Activated naive CD4-positive, alpha-beta T cell treated with anti-CD3 and anti-CD28 coated beads, Interleukin-2, amount 50 U/mL, for 24 hours (primary cell): Measurements from ENCODE around the gene SH2D7.

Experiments used
- H3K27ac Mint-ChIP-seq: one replicate; pipeline ENCODE4 v1.8.0; 2021; ENCODE audit warnings: mild to moderate bottlenecking, mixed read lengths
- H3K27me3 Mint-ChIP-seq: one replicate; pipeline ENCODE4 v1.8.0; 2021; ENCODE audit warnings: mixed read lengths
- H3K36me3 Mint-ChIP-seq: one replicate; pipeline ENCODE4 v1.8.0; 2021; ENCODE audit warnings: mixed read lengths
- H3K4me1 Mint-ChIP-seq: one replicate; pipeline ENCODE4 v1.8.0; 2021; ENCODE audit warnings: mixed read lengths
- H3K4me3 Mint-ChIP-seq: one replicate; pipeline ENCODE4 v1.8.0; 2021; ENCODE audit warnings: mild to moderate bottlenecking, mixed read lengths
- H3K9me3 Mint-ChIP-seq: one replicate; pipeline ENCODE4 v1.8.0; 2021; ENCODE audit warnings: mixed read lengths

SH2D7 gene

GRCh38 chr15:78092261-78093041 is at the start of gene SH2D7:
Gene SH2D7 (plus strand): TSS chr15:78092561. CDS start chr15:78092585, 24 bp downstream.
- Mint-ChIP-seq H3K9me3 (no peaks in the 10 kb centered on the region), H3K36me3 (no peaks in the 10 kb centered on the region), H3K27me3 (no peaks in the 10 kb centered on the region), H3K4me3 (no peak within 1 kb of the TSS), H3K27ac (peak within 1 kb of the TSS; percentile 9), H3K4me1 (no peaks in the 10 kb centered on the region)

- Mint-ChIP-seq H3K36me3 (peaks cover 14% of the 10 kb centered on the region), H3K27ac (peak overlapping the region; percentile 80), H3K27me3 (no peaks in the 10 kb centered on the region), H3K4me3 (peak overlapping the region; percentile 56), H3K4me1 (peaks cover 93% of the 10 kb centered on the region), H3K9me3 (no peaks in the 10 kb centered on the region)
Measured at GRCh38 chr15:78044407-78045155, 47.8 kb upstream of the SH2D7 start.

- H3K27ac Mint-ChIP-seq: peak overlapping the region; percentile 84
Measured at GRCh38 chr15:78045189-78045588, 47.2 kb upstream of the SH2D7 start.

GRCh38 chr15:78046796-78047341 is 45.5 kb upstream of the SH2D7 start:
- H3K27me3 Mint-ChIP-seq: no peaks in the 10 kb centered on the region
- H3K27ac Mint-ChIP-seq: peak overlapping the region; percentile 52
- H3K4me3 Mint-ChIP-seq: peak overlapping the region; percentile 5
- H3K9me3 Mint-ChIP-seq: no peaks in the 10 kb centered on the region
- peaks cover 12% of the 10 kb centered on the region for H3K36me3 Mint-ChIP-seq
- H3K4me1 Mint-ChIP-seq: peaks cover 93% of the 10 kb centered on the region

More at GRCh38 chr15:78045189-78045588, 47.2 kb upstream of the SH2D7 start:
- no peak overlapping the region for H3K4me3 Mint-ChIP-seq
- H3K9me3 Mint-ChIP-seq: no peaks in the 10 kb centered on the region
- peaks cover 93% of the 10 kb centered on the region for H3K4me1 Mint-ChIP-seq
- H3K27me3 Mint-ChIP-seq: no peaks in the 10 kb centered on the region
- peaks cover 14% of the 10 kb centered on the region for H3K36me3 Mint-ChIP-seq

- peaks cover 93% of the 10 kb centered on the region for H3K4me1 Mint-ChIP-seq
- peaks cover 12% of the 10 kb centered on the region for H3K36me3 Mint-ChIP-seq
- H3K4me3 Mint-ChIP-seq: peak overlapping the region; percentile 57
- H3K9me3 Mint-ChIP-seq: no peaks in the 10 kb centered on the region
- no peaks in the 10 kb centered on the region for H3K27me3 Mint-ChIP-seq
- H3K27ac Mint-ChIP-seq: peak overlapping the region; percentile 88
Measured at GRCh38 chr15:78047761-78048627, 44.4 kb upstream of the SH2D7 start.

- Mint-ChIP-seq H3K27me3 (no peaks in the 10 kb centered on the region), H3K27ac (peak overlapping the region; percentile 88), H3K4me3 (no peak overlapping the region)
Measured at GRCh38 chr15:78048628-78048920, 43.8 kb upstream of the SH2D7 start.

GRCh38 chr15:78049691-78050440 is 42.5 kb upstream of the SH2D7 start:
- H3K9me3 Mint-ChIP-seq: no peaks in the 10 kb centered on the region
- peaks cover 6% of the 10 kb centered on the region for H3K36me3 Mint-ChIP-seq
- peak overlapping the region; percentile 95 for H3K27ac Mint-ChIP-seq
- no peaks in the 10 kb centered on the region for H3K27me3 Mint-ChIP-seq
- H3K4me3 Mint-ChIP-seq: peak overlapping the region; percentile 73
- H3K4me1 Mint-ChIP-seq: peaks cover 96% of the 10 kb centered on the region

More at GRCh38 chr15:78048628-78048920, 43.8 kb upstream of the SH2D7 start:
- peaks cover 12% of the 10 kb centered on the region for H3K36me3 Mint-ChIP-seq
- peaks cover 96% of the 10 kb centered on the region for H3K4me1 Mint-ChIP-seq
- H3K9me3 Mint-ChIP-seq: no peaks in the 10 kb centered on the region

- no peaks in the 10 kb centered on the region for H3K27me3 Mint-ChIP-seq
- H3K27ac Mint-ChIP-seq: peak overlapping the region; percentile 95
- peaks cover 7% of the 10 kb centered on the region for H3K36me3 Mint-ChIP-seq
- H3K9me3 Mint-ChIP-seq: no peaks in the 10 kb centered on the region
- peaks cover 96% of the 10 kb centered on the region for H3K4me1 Mint-ChIP-seq
- H3K4me3 Mint-ChIP-seq: peak overlapping the region; percentile 73
Measured at GRCh38 chr15:78050441-78050809, 41.9 kb upstream of the SH2D7 start.

- H3K4me1 Mint-ChIP-seq: peaks cover 98% of the 10 kb centered on the region
- H3K9me3 Mint-ChIP-seq: no peaks in the 10 kb centered on the region
- H3K36me3 Mint-ChIP-seq: peaks cover 7% of the 10 kb centered on the region
- no peaks in the 10 kb centered on the region for H3K27me3 Mint-ChIP-seq
- peak overlapping the region; percentile 95 for H3K27ac Mint-ChIP-seq
- H3K4me3 Mint-ChIP-seq: peak overlapping the region; percentile 73
Measured at GRCh38 chr15:78050826-78051225, 41.5 kb upstream of the SH2D7 start.

- no peaks in the 10 kb centered on the region for H3K27me3 Mint-ChIP-seq
- H3K9me3 Mint-ChIP-seq: no peaks in the 10 kb centered on the region
- H3K27ac Mint-ChIP-seq: peak overlapping the region; percentile 95
- peaks cover 7% of the 10 kb centered on the region for H3K36me3 Mint-ChIP-seq
- peak overlapping the region; percentile 63 for H3K4me3 Mint-ChIP-seq
- peaks cover 99% of the 10 kb centered on the region for H3K4me1 Mint-ChIP-seq
Measured at GRCh38 chr15:78051596-78051995, 40.8 kb upstream of the SH2D7 start.

- H3K27ac Mint-ChIP-seq: peak overlapping the region; percentile 95
- H3K36me3 Mint-ChIP-seq: peaks cover 7% of the 10 kb centered on the region
- H3K4me1 Mint-ChIP-seq: peaks cover 99% of the 10 kb centered on the region
- no peaks in the 10 kb centered on the region for H3K9me3 Mint-ChIP-seq
- no peaks in the 10 kb centered on the region for H3K27me3 Mint-ChIP-seq
- H3K4me3 Mint-ChIP-seq: peak overlapping the region; percentile 63
Measured at GRCh38 chr15:78052001-78052401, 40.4 kb upstream of the SH2D7 start.

- Mint-ChIP-seq H3K27me3 (no peaks in the 10 kb centered on the region), H3K36me3 (peaks cover 7% of the 10 kb centered on the region), H3K9me3 (no peaks in the 10 kb centered on the region), H3K4me1 (peaks cover 99% of the 10 kb centered on the region), H3K4me3 (peak overlapping the region; percentile 63), H3K27ac (peak overlapping the region; percentile 95)
Measured at GRCh38 chr15:78052545-78052944, 39.8 kb upstream of the SH2D7 start.

- Mint-ChIP-seq H3K4me1 (peaks cover 100% of the 10 kb centered on the region), H3K9me3 (no peaks in the 10 kb centered on the region), H3K27ac (peak overlapping the region; percentile 16), H3K4me3 (no peak overlapping the region), H3K36me3 (peaks cover 7% of the 10 kb centered on the region), H3K27me3 (no peaks in the 10 kb centered on the region)
Measured at GRCh38 chr15:78054518-78054917, 37.8 kb upstream of the SH2D7 start.

- Mint-ChIP-seq H3K4me3 (peak overlapping the region; percentile 47), H3K9me3 (no peaks in the 10 kb centered on the region), H3K36me3 (peaks cover 6% of the 10 kb centered on the region), H3K27me3 (no peaks in the 10 kb centered on the region), H3K27ac (peak overlapping the region; percentile 85), H3K4me1 (peaks cover 100% of the 10 kb centered on the region)
Measured at GRCh38 chr15:78054966-78055365, 37.4 kb upstream of the SH2D7 start.
